Fibroblast of skin of left biceps (primary cell): Measurements from ENCODE around the gene PLEKHM1.
"Not testable (repeated sequence)": the region's sequence is repeated elsewhere in the genome, so short reads cannot be mapped to it uniquely, and the experiment has no call there.

Experiments used
- DNase-seq, 2 experiments: peaks; one replicate each; pipeline ENCODE4 v3.0.0-alpha.2; 2013; ENCODE audit warnings: low read depth in 2 of 2

The PLEKHM1 gene

GRCh38 chr17:45461524-45462327 is 28.8 kb downstream of the PLEKHM1 start:
- DNase-seq = not testable (repeated sequence)

DNA sequence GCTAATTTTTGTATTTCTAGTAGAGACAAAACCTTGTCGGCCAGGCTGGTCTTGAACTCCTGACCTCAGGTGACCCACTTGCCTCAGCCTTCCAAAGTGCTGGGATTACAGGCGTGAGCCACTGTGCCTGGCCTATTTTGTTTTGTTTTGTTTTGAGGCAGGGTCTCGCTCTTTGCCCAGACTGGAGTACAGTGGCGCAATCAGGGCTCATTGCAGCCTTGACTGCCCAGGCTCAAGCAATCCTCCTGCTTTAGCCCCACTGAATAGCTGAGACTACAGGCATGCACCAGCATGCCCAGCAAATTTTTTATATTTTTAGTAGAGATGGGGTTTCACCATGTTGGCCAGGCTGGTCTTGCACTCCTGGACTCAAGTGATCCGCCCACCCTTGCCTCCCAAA is 30.1 kb downstream of the PLEKHM1 start:
- not testable (repeated sequence) for DNase-seq

- DNase-seq = not testable (repeated sequence)
Measured at GRCh38 chr17:45454341-45454740, 36.2 kb downstream of the PLEKHM1 start.

DNA sequence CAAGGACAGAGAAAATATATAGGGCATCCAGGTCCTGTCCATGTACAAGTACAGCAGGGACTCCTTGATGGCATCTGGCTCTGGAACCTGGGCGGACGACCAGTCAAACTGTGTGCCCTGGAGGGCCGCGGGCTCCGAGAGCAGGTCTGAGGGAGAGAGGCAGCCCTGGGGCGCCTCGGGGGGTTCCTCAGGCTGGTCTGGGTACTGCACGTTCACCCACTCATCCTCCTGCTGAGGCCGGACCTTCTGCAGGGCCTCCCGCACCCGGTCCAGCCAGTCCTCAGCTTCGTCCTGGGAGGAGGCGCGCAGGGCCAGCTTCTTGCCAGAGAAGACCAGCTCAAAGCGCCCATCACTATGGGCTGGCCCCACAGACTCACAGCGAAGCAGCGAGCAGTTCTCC is 36.8 kb downstream of the PLEKHM1 start:
- not testable (repeated sequence) for DNase-seq

GRCh38 chr17:45453225-45453534 is 37.3 kb downstream of the PLEKHM1 start:
- not testable (repeated sequence) for DNase-seq

GRCh38 chr17:45452329-45453224 is 37.9 kb downstream of the PLEKHM1 start:
- not testable (repeated sequence) for DNase-seq

- not testable (repeated sequence) for DNase-seq
Measured at GRCh38 chr17:45451660-45452059, 38.9 kb downstream of the PLEKHM1 start.

- no peak for DNase-seq
Measured at GRCh38 chr17:45451131-45451530, 39.4 kb downstream of the PLEKHM1 start.

- not testable (repeated sequence) for DNase-seq
Measured at GRCh38 chr17:45449708-45450329, 40.7 kb downstream of the PLEKHM1 start.

DNA sequence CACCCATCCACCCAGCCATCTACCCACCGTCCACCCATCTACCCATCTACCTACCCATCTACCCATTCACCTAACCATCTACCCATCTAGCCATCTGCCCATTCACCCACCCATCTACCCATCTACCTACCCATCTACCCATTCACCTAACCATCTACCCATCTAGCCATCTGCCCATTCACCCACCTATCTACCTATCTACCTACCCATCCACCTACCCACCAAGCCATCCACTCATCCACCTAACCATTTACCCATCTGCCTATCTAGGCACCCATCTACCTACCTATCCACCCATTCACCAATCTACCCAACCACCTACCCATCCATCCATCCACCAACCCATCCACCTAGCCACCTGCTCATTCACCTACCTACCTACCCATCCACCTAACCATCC is 41.3 kb downstream of the PLEKHM1 start:
- DNase-seq = not testable (repeated sequence)

DNA sequence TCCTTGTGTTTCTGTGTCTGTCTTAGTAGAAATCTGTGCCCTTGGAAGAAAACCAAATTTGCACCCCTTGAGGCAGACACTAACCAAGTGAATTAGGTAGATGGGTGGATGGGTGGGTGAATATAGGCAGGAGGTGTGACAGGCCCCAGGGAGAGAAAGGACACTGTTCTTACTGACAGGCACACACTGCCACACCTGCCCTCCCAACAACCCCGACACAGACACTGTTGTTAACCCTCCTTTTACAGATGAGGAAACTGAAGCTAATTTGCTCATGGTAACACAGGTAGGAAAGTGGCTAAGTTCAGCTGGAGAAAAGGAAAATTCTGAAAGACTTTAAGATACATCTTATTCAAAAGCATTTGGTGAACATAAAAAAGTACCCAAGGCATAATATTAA is 42.0 kb downstream of the PLEKHM1 start:
- DNase-seq = not testable (repeated sequence)

GRCh38 chr17:45448066-45448465 is 42.5 kb downstream of the PLEKHM1 start:
- not testable (repeated sequence) for DNase-seq

- not testable (repeated sequence) for DNase-seq
Measured at GRCh38 chr17:45447650-45448049, 42.9 kb downstream of the PLEKHM1 start.

DNA sequence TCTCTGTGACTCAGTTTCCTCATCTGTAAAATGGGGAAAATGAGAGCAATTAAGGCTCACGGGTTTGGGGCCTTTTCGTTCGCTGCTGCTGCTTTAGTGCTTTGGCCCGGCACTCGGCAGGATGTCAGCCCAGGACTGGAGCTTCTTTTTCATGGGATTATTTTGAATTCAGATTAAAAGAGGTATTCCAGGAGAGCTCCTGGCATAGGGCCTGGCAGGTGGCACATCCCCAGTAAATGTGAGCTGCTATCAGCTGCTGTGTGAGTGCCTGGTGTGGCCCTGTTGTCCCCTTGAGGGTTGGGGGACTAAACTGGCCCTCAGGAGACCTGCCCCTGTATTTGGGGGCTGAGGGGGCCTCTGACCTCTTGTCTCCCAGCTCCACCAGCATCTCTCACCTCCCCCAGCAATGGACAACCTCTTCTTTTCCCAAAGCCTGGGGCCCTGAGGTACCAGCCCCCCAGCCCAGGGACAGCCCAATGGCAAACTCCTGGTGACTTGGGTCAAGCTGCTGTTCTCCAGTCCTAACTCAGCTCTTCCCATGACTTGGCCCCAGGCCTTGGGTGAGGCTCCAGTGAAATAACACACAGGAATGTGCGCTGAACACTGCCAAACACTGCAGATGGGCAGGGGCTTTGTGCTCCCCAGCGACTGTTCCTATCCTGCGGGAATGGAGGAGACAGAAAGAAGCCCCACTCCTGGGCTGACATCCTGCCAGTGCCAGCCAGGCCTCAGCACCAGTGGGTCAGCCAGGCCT is 43.5 kb downstream of the PLEKHM1 start:
- DNase-seq = not testable (repeated sequence)

DNA sequence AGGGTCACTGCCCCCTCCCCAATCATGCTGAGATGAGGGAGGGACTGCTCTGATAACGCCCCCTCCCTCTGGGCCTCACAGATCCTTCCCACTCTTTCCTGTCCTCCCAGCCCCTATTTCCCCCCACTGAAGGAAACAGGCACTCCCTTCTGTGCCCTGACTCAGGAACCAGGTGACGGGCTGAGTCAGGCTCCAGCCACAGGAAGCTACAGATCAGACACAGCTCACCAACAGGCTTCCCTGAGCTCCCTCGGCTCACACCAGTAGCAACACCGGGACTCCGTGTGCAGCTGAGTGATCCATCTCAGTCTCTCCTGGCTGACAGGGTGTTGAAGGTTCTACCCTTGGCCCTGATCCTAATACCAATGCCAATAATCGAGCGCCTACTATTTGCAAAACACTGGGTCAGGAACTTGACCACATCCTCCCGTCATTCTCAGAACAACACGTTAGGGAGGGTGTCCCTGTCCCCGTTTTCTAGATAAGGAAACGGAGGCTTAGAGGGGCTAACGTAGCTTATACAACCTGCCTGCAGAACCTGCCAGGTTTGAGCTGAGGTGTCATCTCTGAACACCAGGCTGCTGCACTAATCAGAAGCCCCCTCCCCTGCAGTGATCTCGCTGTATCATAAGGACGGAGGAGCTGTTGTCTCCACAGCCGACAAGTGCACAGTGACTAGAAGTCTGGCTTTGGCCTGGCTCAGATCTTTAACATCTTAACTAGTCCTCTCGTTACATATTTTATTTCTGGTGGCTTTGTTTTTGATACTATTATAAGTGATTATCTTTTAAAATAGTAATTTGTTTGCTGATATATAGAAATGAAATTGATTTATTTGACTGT is 44.4 kb downstream of the PLEKHM1 start:
- DNase-seq = not testable (repeated sequence)

- not testable (repeated sequence) for DNase-seq
Measured at GRCh38 chr17:45444856-45445820, 45.4 kb downstream of the PLEKHM1 start.

DNA sequence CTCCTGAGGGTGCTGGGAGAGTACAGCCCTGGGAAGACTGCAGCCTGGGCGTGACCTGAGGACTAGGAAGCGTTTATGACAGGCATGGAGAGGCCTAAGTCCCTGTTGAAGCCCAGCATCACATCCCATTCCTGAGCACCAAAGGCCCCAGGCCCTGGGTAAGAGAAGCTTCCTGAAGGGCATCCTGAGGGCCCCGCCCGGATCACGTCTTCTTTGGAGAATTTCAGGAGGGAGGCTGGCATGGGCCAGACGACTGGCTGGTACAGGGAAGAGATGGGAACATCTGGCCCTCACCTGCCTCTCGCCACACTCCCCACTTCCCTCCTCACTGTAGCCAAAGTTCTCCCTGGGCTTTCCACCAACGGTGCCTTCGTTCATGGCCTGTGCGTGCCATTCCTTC is 46.2 kb downstream of the PLEKHM1 start:
- not testable (repeated sequence) for DNase-seq

GRCh38 chr17:45443371-45444260 is 46.9 kb downstream of the PLEKHM1 start:
- DNase-seq = not testable (repeated sequence)
